IPS-15b (cell line): Measurements from ENCODE around the gene RAD51B.

Experiments used
- H3K27me3 ChIP-seq: one replicate; pipeline ENCODE4 v1.6.1; 2013; ENCODE audit warnings: low read length; ENCODE audit not compliant: control insufficient read depth, insufficient read depth
- H3K36me3 ChIP-seq: one replicate; pipeline ENCODE4 v1.6.1; 2013; ENCODE audit warnings: low read length; ENCODE audit not compliant: control insufficient read depth, insufficient read depth
- H3K4me1 ChIP-seq: one replicate; pipeline ENCODE4 v1.6.1; 2013; ENCODE audit warnings: mild to moderate bottlenecking, low read length; ENCODE audit not compliant: control insufficient read depth, insufficient read depth
- H3K4me3 ChIP-seq: one replicate; pipeline ENCODE4 v1.5.1; 2013; ENCODE audit warnings: low read depth, low read length
- H3K9ac ChIP-seq: one replicate; pipeline ENCODE4 v1.6.1; 2013; ENCODE audit warnings: low read depth, mild to moderate bottlenecking, low read length
- H3K9me3 ChIP-seq: one replicate; pipeline ENCODE4 v1.6.1; 2013; ENCODE audit warnings: mild to moderate bottlenecking, low read length; ENCODE audit not compliant: control insufficient read depth, insufficient read depth

The RAD51B gene

DNA sequence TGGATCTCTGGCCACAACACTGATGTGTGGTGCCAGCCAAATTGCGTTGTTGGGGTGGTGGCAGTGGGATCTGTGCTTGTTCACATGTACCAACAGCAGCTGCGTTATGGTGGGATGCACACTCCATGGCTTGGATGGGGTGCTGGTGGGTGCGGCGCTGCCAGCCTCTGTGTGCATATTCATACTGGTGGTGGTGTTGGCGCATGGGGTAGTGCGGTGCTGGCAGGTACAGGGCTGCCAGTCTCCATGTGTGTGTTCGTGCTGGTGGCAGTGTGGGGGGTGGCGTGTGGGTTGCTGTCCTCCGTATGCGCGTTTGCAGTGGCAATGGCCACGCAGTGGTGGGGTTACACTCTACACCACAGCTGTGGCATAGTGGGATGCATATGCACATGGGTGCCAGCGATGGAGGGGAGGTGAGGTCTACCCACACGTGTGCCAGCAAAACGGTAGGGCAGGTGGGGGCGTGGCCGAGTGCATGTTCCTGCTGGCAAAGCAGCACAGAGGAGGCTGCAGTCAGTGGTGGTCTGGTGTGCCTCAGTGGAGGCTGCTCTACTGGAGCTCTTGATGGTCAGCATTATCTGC is 26.5 kb downstream of the RAD51B start:
- Histone ChIP-seq H3K9ac (no peak overlapping the region), H3K27me3 (no peaks in the 10 kb centered on the region), H3K36me3 (no peaks in the 10 kb centered on the region), H3K4me1 (no peaks in the 10 kb centered on the region), H3K9me3 (no peaks in the 10 kb centered on the region), H3K4me3 (no peak overlapping the region)

GRCh38 chr14:67850066-67850830 is 30.7 kb downstream of the RAD51B start:
- H3K4me3 ChIP-seq, result no peak overlapping the region
- H3K27me3 ChIP-seq, result no peaks in the 10 kb centered on the region
- H3K9me3 ChIP-seq, result no peaks in the 10 kb centered on the region
- H3K36me3 ChIP-seq, result no peaks in the 10 kb centered on the region
- H3K4me1 ChIP-seq, result no peaks in the 10 kb centered on the region
- H3K9ac ChIP-seq, result no peak overlapping the region

DNA sequence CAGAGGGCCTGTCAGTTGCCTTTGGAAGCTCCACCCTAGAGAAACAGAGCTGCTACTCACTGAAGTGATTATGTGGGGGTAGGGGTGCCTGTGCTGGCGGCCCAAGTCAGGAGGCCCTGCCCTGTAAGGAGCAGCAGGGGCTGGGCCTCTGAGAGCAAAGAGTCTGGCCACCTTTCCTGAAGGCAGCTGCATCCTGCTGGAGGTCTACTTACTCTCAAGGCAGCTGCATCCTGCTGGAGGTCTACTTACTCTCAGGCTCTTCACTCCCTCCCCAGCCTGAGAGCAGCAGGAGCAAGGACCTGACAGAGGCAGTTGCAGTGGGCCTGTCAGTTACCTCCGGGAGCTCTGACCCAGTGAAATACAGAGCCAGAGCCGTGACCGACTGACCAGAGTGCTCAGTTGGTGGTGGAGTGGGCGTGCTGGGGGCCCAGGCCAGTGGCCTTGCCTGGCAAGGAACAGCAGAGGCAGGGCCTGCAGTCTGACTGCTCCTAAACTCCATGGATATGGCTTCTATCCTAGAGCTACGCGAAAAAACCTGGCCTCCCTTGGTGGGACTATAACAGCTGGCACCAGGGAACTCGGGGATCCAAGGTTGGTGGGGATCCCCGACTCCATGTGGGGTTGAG is 32.3 kb downstream of the RAD51B start:
- Histone ChIP-seq H3K9me3 (no peaks in the 10 kb centered on the region), H3K4me3 (no peak overlapping the region), H3K27me3 (no peaks in the 10 kb centered on the region), H3K36me3 (no peaks in the 10 kb centered on the region), H3K4me1 (no peaks in the 10 kb centered on the region), H3K9ac (no peak overlapping the region)

GRCh38 chr14:67852926-67853604 is 33.5 kb downstream of the RAD51B start:
- Histone ChIP-seq H3K9me3 (no peaks in the 10 kb centered on the region), H3K4me3 (no peak overlapping the region), H3K36me3 (no peaks in the 10 kb centered on the region), H3K27me3 (no peaks in the 10 kb centered on the region), H3K9ac (no peak overlapping the region), H3K4me1 (no peaks in the 10 kb centered on the region)

DNA sequence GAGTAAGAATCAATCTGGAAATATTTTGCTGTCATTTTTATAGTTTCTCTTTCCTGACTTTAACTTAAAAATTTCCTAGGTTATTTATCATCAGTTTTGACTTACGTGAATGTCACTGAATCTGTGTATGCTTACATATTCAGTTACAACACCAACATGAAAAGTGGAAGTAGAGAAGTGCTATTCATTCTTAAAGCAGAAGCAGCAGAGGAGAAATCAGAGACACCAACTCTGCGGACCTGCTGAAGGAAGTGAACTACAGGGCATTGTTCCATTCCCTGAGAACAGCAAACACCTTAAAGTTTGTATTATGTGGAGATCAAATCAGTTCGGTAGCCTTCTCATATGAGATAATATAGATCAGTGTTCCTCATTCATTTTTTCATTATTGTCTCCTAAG is 34.1 kb downstream of the RAD51B start:
- no peaks in the 10 kb centered on the region for H3K9me3 ChIP-seq
- no peak overlapping the region for H3K9ac ChIP-seq
- no peaks in the 10 kb centered on the region for H3K27me3 ChIP-seq
- H3K36me3 ChIP-seq, result no peaks in the 10 kb centered on the region
- H3K4me3 ChIP-seq, result no peak overlapping the region
- H3K4me1 ChIP-seq, result no peaks in the 10 kb centered on the region

- no peak overlapping the region for H3K4me3 ChIP-seq
- H3K4me1 ChIP-seq, result peaks cover 4% of the 10 kb centered on the region
- H3K36me3 ChIP-seq, result no peaks in the 10 kb centered on the region
These were observed 37.2 kb downstream of the RAD51B start for GRCh38 chr14:67856827-67857226.

DNA sequence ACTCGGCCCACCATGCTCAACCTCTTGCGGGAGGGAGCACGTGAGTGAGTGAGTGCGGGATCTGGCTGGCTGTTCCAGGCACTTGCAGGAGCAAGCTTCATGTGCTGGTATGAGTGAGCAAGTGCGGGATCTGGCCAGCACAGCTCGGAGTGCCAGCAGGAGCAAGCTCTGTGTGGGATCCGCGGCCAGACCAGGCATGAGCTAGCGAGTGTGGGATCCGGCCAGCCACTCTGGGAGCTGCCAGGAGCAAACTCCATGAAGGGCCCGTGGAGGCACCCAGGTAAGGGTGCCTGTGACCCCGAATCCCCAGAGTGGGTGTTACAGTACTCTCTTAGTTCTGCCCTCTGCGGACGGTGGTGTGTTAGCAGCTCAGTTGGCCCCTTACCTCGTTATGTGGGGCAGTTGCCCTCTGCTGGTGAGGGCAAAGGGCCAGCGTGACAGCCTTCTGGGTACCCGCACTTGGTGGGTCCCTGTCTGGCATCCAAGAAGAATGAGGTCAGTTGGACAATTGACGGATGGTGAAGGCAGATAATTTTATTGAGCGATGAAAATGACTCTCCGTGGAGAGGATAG is 38.3 kb downstream of the RAD51B start:
- Histone ChIP-seq H3K27me3 (no peaks in the 10 kb centered on the region), H3K36me3 (no peaks in the 10 kb centered on the region), H3K9ac (no peak overlapping the region), H3K4me3 (no peak overlapping the region), H3K9me3 (no peaks in the 10 kb centered on the region), H3K4me1 (peaks cover 4% of the 10 kb centered on the region)

More at GRCh38 chr14:67856827-67857226, 37.2 kb downstream of the RAD51B start:
- Histone ChIP-seq H3K9me3 (no peaks in the 10 kb centered on the region), H3K27me3 (no peaks in the 10 kb centered on the region), H3K9ac (no peak overlapping the region)

GRCh38 chr14:67859169-67859749 is 39.7 kb downstream of the RAD51B start:
- Histone ChIP-seq H3K9me3 (no peaks in the 10 kb centered on the region), H3K36me3 (no peaks in the 10 kb centered on the region), H3K4me1 (peaks cover 4% of the 10 kb centered on the region), H3K27me3 (no peaks in the 10 kb centered on the region), H3K4me3 (no peak overlapping the region), H3K9ac (no peak overlapping the region)

GRCh38 chr14:67863223-67863622 is 43.6 kb downstream of the RAD51B start:
- H3K27me3 ChIP-seq, result no peaks in the 10 kb centered on the region
- H3K36me3 ChIP-seq, result no peaks in the 10 kb centered on the region
- peaks cover 4% of the 10 kb centered on the region for H3K4me1 ChIP-seq
- peaks cover 8% of the 10 kb centered on the region for H3K9me3 ChIP-seq
- H3K9ac ChIP-seq, result no peak overlapping the region
- H3K4me3 ChIP-seq, result no peak overlapping the region

- H3K4me3 ChIP-seq, result no peak overlapping the region
These were observed 55.8 kb downstream of the RAD51B start for GRCh38 chr14:67875175-67876006.

More at GRCh38 chr14:67875175-67876006, 55.8 kb downstream of the RAD51B start:
- no peak overlapping the region for H3K9ac ChIP-seq
- H3K9me3 ChIP-seq, result no peaks in the 10 kb centered on the region
- no peaks in the 10 kb centered on the region for H3K36me3 ChIP-seq
- H3K4me1 ChIP-seq, result peaks cover 2% of the 10 kb centered on the region
- no peaks in the 10 kb centered on the region for H3K27me3 ChIP-seq
